Loucy (cell line): ENCODE results near the gene FGF11.

Experiments
- H2AFZ ChIP-seq: fragments of 200-600 bp; sonication (generic); 2 replicates; pipeline ENCODE4 v1.6.0; 2016; ENCODE audit warnings: antibody characterized with exemption, mild to moderate bottlenecking, low read length, moderate library complexity
- H3F3A ChIP-seq: fragments of 200-600 bp; 2 replicates; pipeline ENCODE4 v1.6.0; 2016; ENCODE audit warnings: antibody characterized with exemption, low read depth, mild to moderate bottlenecking
- H3K27me3 ChIP-seq: fragments of 200-600 bp; sonication (generic); 2 replicates; pipeline ENCODE4 v1.6.1; 2014; ENCODE audit warnings: low read length, mild to moderate bottlenecking; ENCODE audit not compliant: insufficient read depth, poor library complexity, severe bottlenecking
- H3K36me3 ChIP-seq: fragments of 200-600 bp; sonication (generic); 2 replicates; pipeline ENCODE4 v1.6.1; 2016; ENCODE audit warnings: low read length; ENCODE audit not compliant: insufficient read depth
- H3K4me1 ChIP-seq: fragments of 200-600 bp; sonication (generic); 2 replicates; pipeline ENCODE4 v1.5.1; 2014; ENCODE audit warnings: low read length, mild to moderate bottlenecking; ENCODE audit not compliant: insufficient read depth, poor library complexity, severe bottlenecking
- H3K4me2 ChIP-seq: fragments of 200-600 bp; sonication (generic); 2 replicates; pipeline ENCODE4 v1.6.0; 2014; ENCODE audit warnings: antibody characterized with exemption, low read length, low read depth, mild to moderate bottlenecking; ENCODE audit not compliant: poor library complexity, severe bottlenecking
- H3K4me3 ChIP-seq: fragments of 200-600 bp; sonication (generic); 2 replicates; pipeline ENCODE4 v1.5.1; 2014; ENCODE audit warnings: low read length, mild to moderate bottlenecking, mixed read lengths; ENCODE audit not compliant: poor library complexity, severe bottlenecking
- H3K79me2 ChIP-seq: fragments of 200-600 bp; sonication (generic); 2 replicates; pipeline ENCODE4 v1.6.1; 2014; ENCODE audit warnings: low read length; ENCODE audit not compliant: insufficient read depth
- H3K9ac ChIP-seq: fragments of 200-600 bp; sonication (generic); 2 replicates; pipeline ENCODE4 v1.6.0; 2014; ENCODE audit warnings: mild to moderate bottlenecking, low read depth, low read length, moderate library complexity; ENCODE audit not compliant: poor library complexity, severe bottlenecking
- H3K9me2 ChIP-seq: fragments of 200-600 bp; sonication (generic); replicated peaks from 2 replicates; pipeline ENCODE4 v1.6.1; 2016; ENCODE audit warnings: low read depth, low read length, mixed read lengths
- H3K9me3 ChIP-seq: fragments of 200-600 bp; sonication (generic); 2 replicates; pipeline ENCODE4 v1.6.1; 2014; ENCODE audit warnings: mild to moderate bottlenecking, antibody characterized with exemption, low read length, low read depth; ENCODE audit not compliant: insufficient read depth
- H4K20me1 ChIP-seq: fragments of 200-600 bp; sonication (generic); 2 replicates; pipeline ENCODE4 v1.6.0; 2014; ENCODE audit warnings: antibody characterized with exemption, low read length, mild to moderate bottlenecking; ENCODE audit not compliant: insufficient read depth, poor library complexity, severe bottlenecking
- CTCF ChIP-seq: fragments of 200-600 bp; sonication (generic); conservative IDR thresholded peaks from 2 replicates; pipeline ENCODE4 v1.5.1; 2014; ENCODE audit warnings: mild to moderate bottlenecking, antibody characterized with exemption, low read length
- EZH2phosphoT487 ChIP-seq: fragments of 200-600 bp; IDR thresholded peaks from 2 replicates; pipeline ENCODE4 v1.6.1; 2018; ENCODE audit warnings: antibody characterized with exemption, mild to moderate bottlenecking, moderate library complexity, borderline replicate concordance

Gene FGF11

GRCh38 chr17:7419819-7420610, 19.3 kb upstream of the FGF11 start, which contains the start of gene SPEM1:
Gene SPEM1 (plus strand): TSS chr17:7420324. CDS start chr17:7420385, 61 bp downstream.
- no peaks in the 10 kb centered on the region for H3K9me3 ChIP-seq
- no peaks in the 10 kb centered on the region for H3K9me2 ChIP-seq
- H3K9ac ChIP-seq, result no peak within 1 kb of the TSS
- H3K27me3 ChIP-seq, result no peaks in the 10 kb centered on the region
- H3F3A ChIP-seq, result no peaks in the 10 kb centered on the region
- no peak within 1 kb of the TSS for H3K4me2 ChIP-seq
- H3K79me2 ChIP-seq, result no peaks in the 10 kb centered on the region
- H3K4me1 ChIP-seq, result no peaks in the 10 kb centered on the region
- no peaks in the 10 kb centered on the region for H3K36me3 ChIP-seq
- TF ChIP-seq EZH2phosphoT487 (no peak), CTCF (no peak)
- no peak within 1 kb of the TSS for H2AFZ ChIP-seq
- H3K4me3 ChIP-seq, result no peak within 1 kb of the TSS
- no peaks in the 10 kb centered on the region for H4K20me1 ChIP-seq

- Histone ChIP-seq H3K4me2 (no peak overlapping the region), H3K27me3 (no peaks in the 10 kb centered on the region), H3K4me1 (no peaks in the 10 kb centered on the region), H3K4me3 (no peak overlapping the region), H3K9ac (no peak overlapping the region), H4K20me1 (no peaks in the 10 kb centered on the region), H3K9me3 (no peaks in the 10 kb centered on the region), H2AFZ (no peak overlapping the region), H3K79me2 (no peaks in the 10 kb centered on the region), H3K36me3 (no peaks in the 10 kb centered on the region), H3F3A (no peaks in the 10 kb centered on the region), H3K9me2 (no peaks in the 10 kb centered on the region)
- TF ChIP-seq EZH2phosphoT487, result no peak
- no peak for TF ChIP-seq CTCF
Measured at GRCh38 chr17:7421186-7421585, 18.1 kb upstream of the FGF11 start.

GRCh38 chr17:7423679-7424078, 15.6 kb upstream of the FGF11 start:
- Histone ChIP-seq H3K4me3 (no peak overlapping the region), H3K4me1 (no peaks in the 10 kb centered on the region), H4K20me1 (no peaks in the 10 kb centered on the region), H3F3A (no peaks in the 10 kb centered on the region), H3K36me3 (no peaks in the 10 kb centered on the region), H3K79me2 (no peaks in the 10 kb centered on the region), H3K9me3 (no peaks in the 10 kb centered on the region), H2AFZ (no peak overlapping the region), H3K27me3 (no peaks in the 10 kb centered on the region), H3K4me2 (no peak overlapping the region), H3K9ac (no peak overlapping the region), H3K9me2 (no peaks in the 10 kb centered on the region)
- TF ChIP-seq EZH2phosphoT487, result no peak
- no peak for TF ChIP-seq CTCF
